Esophagus (tissue), 2 donors: Measurements from ENCODE around the gene ZSWIM4. TPM values are rescaled to one million over a fixed set of nuclear protein-coding genes. Genes with fewer than 3 reads are reported as not detected.
"Not testable (repeated sequence)": the region's sequence is repeated elsewhere in the genome, so short reads cannot be mapped to it uniquely, and the experiment has no call there.

Source experiments
- H3K27ac ChIP-seq, 2 donors: one replicate each; pipeline ENCODE4 v1.5.1; 2013; ENCODE audit warnings: low read depth in 2 of 2, mild to moderate bottlenecking in 2 of 2, inconsistent platforms in 1 of 2, low read length in 1 of 2, moderate library complexity in 1 of 2
- H3K27me3 ChIP-seq, 2 donors: one replicate each; pipeline ENCODE4 v1.6.1; 2013; ENCODE audit warnings: low read length in 2 of 2, control low read depth in 1 of 2, mild to moderate bottlenecking in 1 of 2; ENCODE audit not compliant: insufficient read depth in 2 of 2, control insufficient read depth in 1 of 2
- H3K36me3 ChIP-seq, 2 donors: one replicate each; pipeline ENCODE4 v1.6.1; 2013; ENCODE audit warnings: low read length in 1 of 2; ENCODE audit not compliant: control insufficient read depth in 2 of 2, insufficient read depth in 2 of 2
- H3K4me1 ChIP-seq, 2 donors: one replicate each; pipeline ENCODE4 v1.6.1; 2013; ENCODE audit warnings: low read length in 1 of 2; ENCODE audit not compliant: control insufficient read depth in 2 of 2, insufficient read depth in 2 of 2
- H3K4me3 ChIP-seq, 2 donors: one replicate each; pipeline ENCODE4 v1.5.1; 2013; ENCODE audit warnings: low read length in 2 of 2, mild to moderate bottlenecking in 2 of 2, low read depth in 1 of 2, moderate library complexity in 1 of 2
- H3K9me3 ChIP-seq, 2 donors: one replicate each; pipeline ENCODE4 v1.6.1; 2013; ENCODE audit warnings: mild to moderate bottlenecking in 2 of 2, low read depth in 1 of 2, low read length in 1 of 2, moderate library complexity in 1 of 2; ENCODE audit not compliant: control insufficient read depth in 2 of 2, insufficient read depth in 1 of 2
- WGBS, 2 donors: extraction: QIAGEN DNeasy Blood & Tissue Kit; methylation state at CpG; one replicate each; pipeline ENCODE4 v1.1.7; 2013; 5-methylcytosine and 5-hydroxymethylcytosine counted together
- polyA plus RNA-seq, 2 donors: library from polyadenylated mRNA; stranded (reverse); fragments of 200-250 nt; gene quantifications; one replicate each; pipeline ENCODE4 v1.2.3, GENCODE V29; 2013
- donor health status: healthy with polysubstance abuse.
- donor health status: Bipolar disorder and iron deficiency.

Gene ZSWIM4
- polyA plus RNA-seq, 2 donors = 10.1 to 17.0 TPM

DNA sequence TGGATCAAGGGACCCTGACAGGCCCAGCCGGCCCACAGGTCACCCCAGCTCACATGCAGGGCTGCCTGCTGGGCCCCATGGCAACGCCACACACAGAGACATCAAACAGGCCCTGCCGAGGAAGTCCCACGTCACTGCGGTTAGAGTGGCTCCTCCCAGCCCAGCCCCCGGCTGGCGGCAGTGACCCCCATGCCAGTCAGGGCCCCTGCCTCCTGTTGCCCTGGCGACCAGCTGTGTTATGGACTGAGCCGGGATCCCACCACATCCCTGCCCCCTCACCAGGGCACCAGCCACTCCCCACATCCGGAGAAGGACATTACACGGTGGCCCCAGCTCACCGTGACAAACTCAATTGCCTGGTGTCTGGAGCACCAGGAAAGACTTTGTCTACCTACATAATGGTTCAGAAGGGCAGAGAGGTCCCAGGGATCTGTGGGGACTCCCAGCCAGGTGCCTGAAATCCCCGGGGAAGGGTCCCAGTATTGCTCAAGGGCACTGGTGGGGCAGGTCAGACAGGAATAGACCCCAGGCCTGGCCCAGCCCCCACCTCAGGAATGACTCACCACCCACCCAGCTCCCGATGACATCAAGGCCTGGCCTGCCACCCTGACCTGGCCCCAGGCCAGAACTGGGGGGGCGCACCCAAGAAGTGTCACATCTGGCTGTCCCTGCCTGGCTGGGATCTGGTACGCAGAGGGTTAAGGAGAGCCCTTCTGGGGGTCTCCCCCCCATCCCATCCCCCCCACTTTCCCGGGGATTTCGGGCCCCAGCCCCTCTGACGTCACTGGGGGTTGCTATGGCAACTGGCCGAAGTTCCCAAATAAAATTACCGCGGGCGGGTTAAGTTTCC, 51.5 kb downstream of the ZSWIM4 start:
- 2 to 11% methylated on average over 23 of the region's 23 CpGs for WGBS, 2 donors
- Histone ChIP-seq H3K4me1 (peaks cover 8 to 37% of the 10 kb centered on the region in 2 donors), H3K4me3 (peak overlapping the region; percentile 47 to 48)

DNA sequence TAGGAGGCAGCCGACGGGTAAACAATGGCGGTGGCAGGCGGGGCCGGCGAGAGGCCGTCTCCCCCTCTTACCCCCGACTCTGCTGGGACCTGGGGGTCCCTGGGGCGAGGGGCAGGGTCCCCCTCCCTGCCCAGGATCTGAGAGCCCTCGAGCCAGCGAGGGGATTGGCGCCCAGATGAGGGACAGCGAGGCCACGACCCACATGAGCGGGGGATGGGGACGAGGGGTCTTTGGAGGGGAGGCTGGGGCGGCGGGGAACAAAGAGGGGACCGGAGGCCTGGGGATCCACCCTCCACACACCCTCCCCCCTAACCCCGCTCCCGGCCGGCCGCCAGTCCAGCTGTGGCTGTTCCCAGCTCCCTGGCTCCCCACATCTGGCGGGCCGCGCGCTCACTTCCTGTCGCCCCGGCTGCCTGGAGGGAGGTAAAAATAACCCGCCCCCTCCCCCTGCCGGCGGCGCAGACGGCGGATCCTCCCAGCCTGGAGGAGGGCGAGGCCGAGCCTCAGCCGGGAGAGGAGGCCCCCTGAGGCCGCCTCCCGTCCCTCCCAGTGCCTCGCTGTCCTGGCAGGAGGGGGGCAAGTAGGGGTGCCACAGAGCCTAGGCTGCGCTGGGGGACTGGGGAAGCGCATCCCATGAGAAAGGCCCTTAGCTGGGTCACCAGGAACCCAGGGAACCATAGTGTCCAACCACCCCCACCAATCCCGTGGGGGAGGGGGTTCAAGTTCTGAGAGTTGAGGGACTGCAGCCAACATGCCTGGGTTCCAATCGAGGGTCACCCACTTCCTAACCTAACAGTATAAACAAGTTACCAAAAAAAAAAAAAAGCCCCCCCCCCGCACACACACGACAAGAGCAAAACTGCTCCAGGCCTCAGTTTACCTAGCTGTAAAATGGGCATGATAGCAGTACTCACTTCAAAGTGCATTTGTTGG, 52.4 kb downstream of the ZSWIM4 start:
- no peaks in the 10 kb centered on the region for H3K36me3 ChIP-seq
- H3K4me1 ChIP-seq = peaks cover 8 to 37% of the 10 kb centered on the region in 2 donors
- no peaks in the 10 kb centered on the region for H3K27me3 ChIP-seq
- H3K4me3 ChIP-seq = peak overlapping the region; percentile 47 to 48
- H3K9me3 ChIP-seq = no peaks in the 10 kb centered on the region
- peak overlapping the region; percentile 99 to 100 for H3K27ac ChIP-seq
- WGBS, 2 donors = 3 to 5% methylated on average over 31 to 47 of the region's 47 CpGs

More for the DNA sequence above, 51.5 kb downstream of the ZSWIM4 start:
- Histone ChIP-seq H3K9me3 (no peaks in the 10 kb centered on the region), H3K27ac (peak overlapping the region; percentile 99 to 100), H3K27me3 (no peaks in the 10 kb centered on the region), H3K36me3 (no peaks in the 10 kb centered on the region)

DNA sequence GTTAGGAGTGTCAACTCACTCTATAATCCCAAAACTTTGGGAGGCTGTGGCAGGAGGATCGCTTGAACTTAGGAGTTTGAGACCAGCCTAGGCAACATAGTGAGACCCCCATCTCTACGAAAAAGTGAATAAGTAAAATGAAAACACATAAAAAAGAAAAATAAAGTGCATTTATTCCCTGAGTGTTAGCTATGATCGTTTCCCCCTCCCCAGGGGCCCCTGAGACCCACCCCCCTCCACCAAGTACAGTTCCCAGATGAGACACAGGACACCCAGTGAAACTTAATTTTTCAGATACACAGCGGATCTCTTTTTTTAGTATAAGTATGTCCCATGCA, 53.1 kb downstream of the ZSWIM4 start:
- Histone ChIP-seq H3K36me3 (no peaks in the 10 kb centered on the region), H3K27ac (peak overlapping the region; percentile 99 to 100), H3K4me1 (peaks cover 8 to 34% of the 10 kb centered on the region in 2 donors), H3K4me3 (no peak overlapping the region), H3K27me3 (no peaks in the 10 kb centered on the region), H3K9me3 (no peaks in the 10 kb centered on the region)
- WGBS, 2 donors = 70 to 73% methylated on average over 4 of the region's 4 CpGs

GRCh38 chr19:13848798-13849676, 53.8 kb downstream of the ZSWIM4 start:
- Histone ChIP-seq H3K36me3 (no peaks in the 10 kb centered on the region), H3K27me3 (no peaks in the 10 kb centered on the region), H3K9me3 (no peaks in the 10 kb centered on the region), H3K4me1 (peaks cover 4 to 28% of the 10 kb centered on the region in 2 donors), H3K27ac (peak overlapping the region; percentile 40 to 77), H3K4me3 (no peak overlapping the region)
- 54 to 62% methylated on average over 16 of the region's 16 CpGs for WGBS, 2 donors

DNA sequence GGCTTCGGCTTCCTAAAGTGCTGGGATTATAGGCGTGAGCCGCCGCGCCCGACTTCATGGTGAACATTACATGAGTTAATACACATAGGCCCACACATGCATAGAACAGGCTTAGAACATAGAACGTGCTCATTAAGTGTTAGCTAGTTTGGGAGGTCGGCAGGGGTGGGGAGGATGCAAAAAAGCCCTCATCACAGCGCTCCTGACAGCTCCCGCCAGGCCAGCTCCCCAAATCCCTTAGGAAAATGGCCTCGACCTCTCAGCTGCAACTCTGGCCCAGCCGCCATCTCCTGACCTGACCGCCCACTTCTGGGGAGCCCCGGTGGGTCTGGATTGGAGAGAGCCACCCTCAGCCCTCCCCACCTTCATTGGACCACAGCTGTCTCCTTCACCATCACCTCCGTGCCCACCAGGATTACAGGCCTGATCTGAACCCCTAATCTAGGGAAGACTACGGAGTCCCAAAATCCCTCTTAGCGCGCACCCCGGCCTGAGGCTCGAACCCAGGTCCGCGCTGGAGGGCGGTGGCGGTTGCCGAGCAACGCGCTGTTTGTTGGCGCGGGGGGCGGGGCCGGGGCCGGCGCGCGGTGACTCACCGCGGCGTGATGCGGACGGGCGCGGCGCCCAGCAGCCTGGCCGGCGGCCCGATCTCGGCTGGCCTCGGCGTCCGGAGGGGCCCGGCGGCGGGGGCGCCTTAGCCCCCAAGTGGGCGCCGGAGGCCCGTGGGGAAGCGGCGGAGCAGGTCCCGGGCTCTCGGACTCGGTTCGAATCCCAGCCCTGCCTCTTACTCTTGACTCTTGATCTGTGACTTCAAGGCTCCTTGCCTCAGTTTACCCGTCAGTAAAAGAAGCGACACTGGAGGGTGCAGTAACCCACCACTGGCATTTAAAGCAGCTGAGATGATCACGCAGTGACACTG, 55.0 kb downstream of the ZSWIM4 start:
- H3K36me3 ChIP-seq = no peaks in the 10 kb centered on the region
- WGBS, 2 donors = 13 to 15% methylated on average over 60 to 66 of the region's 66 CpGs
- H3K27me3 ChIP-seq = no peaks in the 10 kb centered on the region
- H3K9me3 ChIP-seq = no peaks in the 10 kb centered on the region
- peak overlapping the region; percentile 99 for H3K27ac ChIP-seq
- H3K4me3 ChIP-seq = peak overlapping the region; percentile 39 to 40
- H3K4me1 ChIP-seq = peaks cover 4 to 28% of the 10 kb centered on the region in 2 donors

GRCh38 chr19:13850910-13851733, 55.9 kb downstream of the ZSWIM4 start:
- Histone ChIP-seq H3K4me1 (peaks cover 4 to 26% of the 10 kb centered on the region in 2 donors), H3K4me3 (peak overlapping the region; percentile 39 to 40), H3K9me3 (no peaks in the 10 kb centered on the region), H3K27ac (peak overlapping the region; percentile 99), H3K27me3 (no peaks in the 10 kb centered on the region), H3K36me3 (no peaks in the 10 kb centered on the region)
- WGBS, 2 donors = 12 to 30% methylated on average over 25 to 26 of the region's 26 CpGs

DNA sequence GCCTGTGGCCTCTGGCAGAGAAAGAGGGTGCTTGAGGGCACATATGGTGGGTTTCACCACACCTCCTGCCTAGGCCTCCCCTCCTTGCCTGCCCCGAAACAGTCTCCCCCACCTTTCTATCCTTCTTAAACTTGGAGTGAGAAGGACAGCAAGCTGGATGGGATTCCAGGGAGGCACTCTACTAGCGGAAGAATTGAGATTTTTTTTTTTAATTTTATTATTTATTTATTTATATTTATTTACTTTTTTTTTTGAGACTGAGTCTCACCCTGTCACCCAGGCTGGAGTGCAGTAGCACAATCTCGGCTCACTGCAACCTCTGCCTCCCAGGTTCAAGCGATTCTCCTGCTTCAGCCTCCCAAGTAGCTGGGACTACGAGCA, 56.5 kb downstream of the ZSWIM4 start:
- H3K4me3 ChIP-seq, H3K36me3 ChIP-seq, H3K27me3 ChIP-seq, H3K9me3 ChIP-seq: not testable (repeated sequence)
- WGBS, 2 donors = 59 to 69% methylated on average over 5 of the region's 5 CpGs
- H3K27ac ChIP-seq = peak overlapping the region; percentile 99
- peaks cover 4 to 21% of the 10 kb centered on the region in 2 donors for H3K4me1 ChIP-seq

DNA sequence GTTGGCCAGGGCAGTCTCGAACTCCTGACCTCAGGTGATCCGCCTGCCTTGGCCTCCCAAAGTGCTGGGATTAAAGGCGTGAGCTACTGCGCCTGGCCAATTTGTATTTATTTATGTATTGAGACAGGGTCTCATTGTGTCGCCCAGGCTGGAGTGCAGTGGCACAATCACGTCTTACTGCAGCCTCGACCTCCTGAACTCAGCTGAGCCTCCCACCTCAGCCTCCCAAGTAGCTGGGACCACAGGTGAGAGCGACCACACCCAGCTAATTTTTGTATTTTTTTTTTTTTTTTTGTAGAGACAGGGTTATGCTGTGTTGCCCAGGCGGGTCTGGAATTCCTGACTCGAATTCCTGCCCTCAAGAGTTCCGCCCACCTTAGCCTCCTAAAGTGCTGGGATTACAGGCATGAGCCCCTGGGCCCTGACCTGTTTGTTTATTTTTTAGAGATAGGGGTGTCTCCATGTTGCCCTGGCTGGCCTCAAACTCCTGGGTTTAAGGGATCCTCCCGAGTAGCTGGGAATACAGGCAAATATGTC, 57.0 kb downstream of the ZSWIM4 start:
- not testable (repeated sequence) for H3K4me3 ChIP-seq, H3K27me3 ChIP-seq, H3K36me3 ChIP-seq, H3K9me3 ChIP-seq
- Histone ChIP-seq H3K27ac (peak overlapping the region in 1 of 2 donors; percentile 54), H3K4me1 (peaks cover 0 to 21% of the 10 kb centered on the region in 2 donors)
- 73 to 74% methylated on average over 12 of the region's 12 CpGs for WGBS, 2 donors
